COLO829 (cell line): ENCODE results near the gene SPINT1.
A peak's percentile ranks its signal among the peaks of the same experiment; 100 is the strongest.

Experiments used
- DNase-seq: peaks from one replicate; pipeline ENCODE4 v3.0.0; 2012; ENCODE audit warnings: low spot score

SPINT1 gene

GRCh38 chr15:40893019-40893670 lies 49.3 kb downstream of the SPINT1 start:
- no peak for DNase-seq

- DNase-seq = peak; percentile 76
Measured at GRCh38 chr15:40893733-40894680, 50.2 kb downstream of the SPINT1 start, which contains the start of gene VPS18. Gene VPS18 (plus strand): TSS chr15:40894450. CDS start chr15:40894769, 319 bp downstream.

- peak; percentile 15 for DNase-seq
Measured at GRCh38 chr15:40894681-40895448, 51.0 kb downstream of the SPINT1 start.

GRCh38 chr15:40899536-40900207 lies 55.8 kb downstream of the SPINT1 start:
- DNase-seq = no peak

- no peak for DNase-seq
Measured at GRCh38 chr15:40900256-40901052, 56.6 kb downstream of the SPINT1 start.

GRCh38 chr15:40901053-40901443 lies 57.2 kb downstream of the SPINT1 start:
- no peak for DNase-seq

- DNase-seq = no peak
Measured at GRCh38 chr15:40902605-40903561, 59.0 kb downstream of the SPINT1 start.

- DNase-seq = no peak
Measured at GRCh38 chr15:40904552-40905201, 60.8 kb downstream of the SPINT1 start.

GRCh38 chr15:40906091-40906990 lies 62.5 kb downstream of the SPINT1 start:
- peak; percentile 23 for DNase-seq

- no peak for DNase-seq
Measured at GRCh38 chr15:40906991-40907802, 63.3 kb downstream of the SPINT1 start.
